CD4-positive, alpha-beta T cell treated with Interleukin-4 for 1 hour (primary cell): ENCODE results near the gene OTOP3.

Source experiments
- DNase-seq, 2 donors: peaks; one replicate each; pipeline ENCODE4 v3.0.0-alpha.2; 2020 to 2022

OTOP3 gene

DNA sequence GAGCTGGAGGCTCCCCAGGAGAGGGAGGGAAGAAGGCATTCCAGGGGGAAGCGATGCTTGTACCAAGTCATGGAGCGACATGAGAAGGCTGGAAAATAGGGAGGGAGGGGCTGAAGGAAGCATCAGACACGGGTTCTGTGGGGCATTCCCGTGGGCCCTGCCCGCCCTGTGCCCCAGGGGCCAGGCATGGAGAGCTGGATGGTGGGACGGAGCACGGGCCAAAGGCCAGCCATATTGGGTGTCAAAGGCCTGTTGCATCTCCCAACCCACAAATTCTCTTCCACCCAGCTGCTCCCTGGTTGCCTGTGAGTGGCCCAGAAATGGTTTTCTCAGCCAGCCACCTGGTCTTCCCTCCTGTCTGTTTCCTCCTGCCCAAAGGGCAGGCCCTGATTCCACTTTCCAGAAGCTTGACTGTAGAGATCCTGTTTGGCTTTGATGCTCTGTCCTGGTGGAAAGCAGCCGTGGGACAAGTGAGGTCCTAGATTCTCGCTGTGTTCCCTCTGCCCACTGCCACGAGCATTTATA lies 54.9 kb downstream of the OTOP3 start:
- no peak for DNase-seq

DNA sequence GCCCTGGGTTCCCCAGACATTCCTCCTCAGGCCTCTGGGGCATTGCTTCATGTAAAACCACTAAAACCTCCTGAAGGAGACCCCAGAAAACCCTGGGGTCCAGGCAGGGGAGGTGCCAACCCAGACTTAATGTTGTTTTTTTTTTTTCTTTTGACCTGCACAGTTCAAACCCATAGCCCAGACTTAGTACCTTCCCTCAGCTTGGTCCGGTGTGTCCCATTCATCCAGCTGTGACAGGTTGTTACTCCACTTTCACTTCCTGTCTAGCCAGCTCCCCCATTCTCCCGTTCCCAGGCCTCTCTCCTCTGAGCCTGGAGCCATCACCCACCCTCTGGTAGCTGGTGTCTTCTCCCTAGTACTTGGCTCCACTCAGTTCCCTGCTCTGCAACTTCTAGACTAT lies 56.5 kb downstream of the OTOP3 start:
- no peak for DNase-seq

DNA sequence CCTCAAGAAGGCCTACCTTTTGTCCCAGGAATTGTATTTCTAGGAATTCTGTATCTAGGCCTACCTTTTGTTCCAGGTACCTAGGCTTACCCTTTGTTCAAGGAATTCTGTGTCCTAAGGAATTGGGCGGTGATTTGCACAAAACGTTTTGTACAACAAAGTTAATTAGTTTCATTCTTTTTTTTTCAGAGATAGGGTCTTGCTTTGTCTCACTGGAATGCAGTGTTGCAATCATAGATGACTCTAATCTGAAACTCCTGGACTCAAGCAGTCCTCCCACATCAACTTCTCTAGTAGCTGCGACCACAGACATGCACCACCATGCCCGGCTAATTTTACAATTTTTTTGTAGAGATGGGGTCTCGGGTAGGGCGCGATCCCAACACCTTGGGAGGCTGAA lies 58.7 kb downstream of the OTOP3 start:
- no peak for DNase-seq

DNA sequence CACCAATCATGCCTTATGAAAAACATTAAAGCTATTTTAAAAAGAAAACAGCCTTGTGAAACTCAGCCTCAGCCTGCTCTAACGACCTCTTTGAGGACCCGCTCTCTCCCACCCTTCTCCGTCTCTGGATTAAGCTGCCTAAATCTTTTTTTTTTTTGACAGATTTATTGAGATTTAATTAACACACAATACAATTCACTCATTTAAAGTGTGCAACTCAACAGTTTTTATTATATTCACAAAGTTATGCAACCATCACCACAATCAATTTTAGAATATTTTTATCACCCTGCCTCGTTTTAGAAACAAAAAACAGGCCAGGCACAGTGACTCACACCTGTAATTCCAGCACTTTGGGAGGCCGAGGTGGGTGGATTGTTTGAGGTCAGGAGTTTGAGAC lies 60.1 kb downstream of the OTOP3 start:
- no peak for DNase-seq

DNA sequence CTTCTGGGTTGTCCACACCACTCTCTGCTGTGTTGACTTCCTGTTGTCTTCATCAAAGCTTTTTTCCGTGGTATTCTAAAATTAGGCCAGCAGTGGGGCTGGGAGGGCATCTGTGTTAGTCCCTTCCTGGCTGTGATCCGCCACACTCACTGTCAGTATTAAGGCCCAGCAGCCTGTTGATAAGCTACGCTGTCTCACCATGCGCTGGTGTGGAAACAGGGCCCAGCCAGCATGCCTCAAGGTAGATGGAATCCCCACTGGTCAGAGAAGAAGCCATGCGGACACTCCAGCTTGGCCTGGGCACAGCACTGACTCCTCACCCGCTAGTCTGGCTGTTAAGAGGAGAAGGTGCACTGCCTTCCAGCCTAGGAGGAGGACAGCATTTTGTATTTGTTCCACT lies 63.1 kb downstream of the OTOP3 start:
- DNase-seq: no peak

DNA sequence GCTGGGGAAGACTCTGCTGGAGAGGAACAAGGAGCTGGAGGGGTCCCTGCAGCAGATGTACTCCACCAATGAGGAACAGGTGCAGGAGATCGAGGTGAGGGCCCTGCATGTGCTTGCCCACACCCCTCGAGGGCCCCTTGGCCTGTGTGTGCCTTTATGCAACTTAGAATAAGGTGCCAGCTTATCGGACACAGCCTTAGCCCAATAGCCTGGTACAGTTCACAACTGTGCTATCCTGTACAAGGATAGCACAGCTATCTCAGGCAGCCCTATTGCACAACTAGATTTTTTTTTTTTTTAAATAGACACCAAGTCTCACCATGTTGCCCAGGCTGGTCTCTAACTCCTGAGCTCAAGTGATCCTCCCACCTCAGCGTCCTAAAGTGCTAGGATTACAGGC lies 63.8 kb downstream of the OTOP3 start:
- no peak for DNase-seq
